HL-60/S4 (cell line): ENCODE results near the gene TREML2.

Experiments used
- in situ Hi-C: fragments of 300-500 bp; cut with MboI; formaldehyde crosslinking; loops from 2 replicates; pipeline ENCODE4 v1.14.3; 2022; ENCODE audit warnings: low sequenced_read_pairs

Gene TREML2

GRCh38 chr6:41155132-41155805, 45.7 kb downstream of the TREML2 start:
- in situ Hi-C loops, result no loop called here

GRCh38 chr6:41153992-41154625, 46.8 kb downstream of the TREML2 start, which contains the start of gene TREML1:
TSS of gene TREML1 (minus strand) at chr6:41154347. CDS start at chr6:41154288, 59 bp downstream.
- in situ Hi-C loops, result no loop called here

DNA sequence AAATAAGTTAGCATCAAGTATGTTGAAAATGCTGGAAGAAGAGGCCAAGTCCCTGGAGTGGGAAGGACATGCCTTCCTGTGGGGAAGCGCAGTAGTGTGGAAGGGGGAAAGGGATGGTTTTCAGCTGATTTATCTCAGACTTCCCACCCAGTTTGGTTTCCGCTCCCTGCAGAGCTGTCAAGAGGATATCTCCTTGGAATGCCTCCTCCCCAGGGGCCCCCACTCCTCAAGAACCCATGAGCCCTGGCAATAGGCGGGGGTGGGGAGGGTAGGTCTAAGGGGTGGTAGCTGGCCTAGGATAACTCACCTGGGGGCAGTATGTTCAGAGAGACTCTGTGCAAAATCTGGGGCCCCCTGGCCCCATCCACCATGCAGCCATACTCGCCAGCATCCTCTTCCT, 47.5 kb downstream of the TREML2 start:
- in situ Hi-C loops, result no loop called here

GRCh38 chr6:41150671-41151070, 50.3 kb downstream of the TREML2 start:
- in situ Hi-C loops, result no loop called here

DNA sequence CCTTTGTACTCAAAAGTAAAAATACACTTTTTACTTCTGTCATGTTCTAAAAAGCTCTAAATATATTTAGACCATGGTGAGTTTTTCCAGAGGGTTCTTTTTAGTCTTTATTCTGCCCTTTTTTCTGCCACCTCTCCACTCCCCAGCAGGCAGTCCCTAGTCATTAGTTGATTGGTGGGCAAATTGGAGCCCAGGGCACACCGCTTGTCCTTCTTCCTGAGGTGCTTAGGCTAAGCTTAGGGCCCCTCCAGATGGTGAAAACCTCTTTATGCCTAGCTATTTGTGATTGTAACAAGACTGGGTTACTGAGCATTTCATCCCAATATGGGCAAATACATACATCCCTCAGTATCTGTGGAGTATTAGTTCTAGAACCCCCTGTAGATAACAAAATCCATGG, 53.0 kb downstream of the TREML2 start:
- in situ Hi-C loops, result no loop called here
